ENCODE measurements around the gene PRSS27. TPM values are rescaled to one million over a fixed set of nuclear protein-coding genes. Genes with fewer than 3 reads are reported as not detected.

The PRSS27 gene
- under 0.01 and 0.96 TPM in 2 replicates for total RNA-seq

GRCh38 chr16:2720064-2720457 lies at the start of gene PRSS27:
Gene PRSS27 (minus strand): TSS chr16:2720224. CDS start chr16:2720160, 64 bp downstream.

DNA sequence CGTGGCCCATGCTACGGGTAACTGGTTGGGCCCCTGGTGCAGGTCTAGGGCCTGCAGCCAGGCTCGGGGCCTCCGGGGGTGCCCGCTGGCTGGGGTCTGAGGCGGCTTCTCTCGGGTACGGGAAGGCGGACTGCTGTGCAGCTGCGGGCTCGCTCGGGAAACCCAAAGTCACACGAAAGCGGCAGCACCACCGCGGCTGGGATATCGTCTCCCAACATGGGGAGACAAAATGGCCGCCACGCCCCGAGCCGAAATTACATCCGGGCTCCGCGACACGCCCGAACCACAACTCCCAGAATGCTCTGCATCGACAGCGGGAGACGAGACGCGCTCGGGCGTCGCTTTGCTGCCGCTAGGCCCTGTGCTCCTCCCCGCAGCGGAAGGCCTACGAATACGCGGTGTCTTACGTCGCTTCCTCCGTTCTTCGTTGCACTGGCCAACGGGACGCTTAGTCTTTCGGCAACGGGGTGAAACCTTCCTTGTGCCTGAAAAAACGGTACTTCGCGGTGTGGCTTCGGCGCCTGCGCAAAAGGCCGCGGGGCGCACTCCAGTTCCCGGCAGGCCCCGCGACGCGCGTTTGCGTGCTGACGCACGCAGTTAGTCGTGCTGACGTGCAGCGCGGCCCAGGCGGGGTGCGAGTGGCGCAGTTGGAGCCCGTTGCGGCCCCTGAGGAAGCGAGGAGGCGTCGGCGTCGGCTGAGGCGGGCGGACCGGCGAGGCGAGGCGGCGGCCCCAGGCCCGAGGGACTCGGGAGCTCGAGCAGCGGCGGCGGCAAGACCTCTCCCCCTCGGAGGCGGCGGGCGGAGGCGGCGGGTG lies 32.2 kb upstream of the PRSS27 start, which contains the start of gene SRRM2:
SRRM2 (plus strand) TSS at position 604 of the 815 bp plus-strand sequence. CDS start 3,727 bp downstream, outside the sequence.

DNA sequence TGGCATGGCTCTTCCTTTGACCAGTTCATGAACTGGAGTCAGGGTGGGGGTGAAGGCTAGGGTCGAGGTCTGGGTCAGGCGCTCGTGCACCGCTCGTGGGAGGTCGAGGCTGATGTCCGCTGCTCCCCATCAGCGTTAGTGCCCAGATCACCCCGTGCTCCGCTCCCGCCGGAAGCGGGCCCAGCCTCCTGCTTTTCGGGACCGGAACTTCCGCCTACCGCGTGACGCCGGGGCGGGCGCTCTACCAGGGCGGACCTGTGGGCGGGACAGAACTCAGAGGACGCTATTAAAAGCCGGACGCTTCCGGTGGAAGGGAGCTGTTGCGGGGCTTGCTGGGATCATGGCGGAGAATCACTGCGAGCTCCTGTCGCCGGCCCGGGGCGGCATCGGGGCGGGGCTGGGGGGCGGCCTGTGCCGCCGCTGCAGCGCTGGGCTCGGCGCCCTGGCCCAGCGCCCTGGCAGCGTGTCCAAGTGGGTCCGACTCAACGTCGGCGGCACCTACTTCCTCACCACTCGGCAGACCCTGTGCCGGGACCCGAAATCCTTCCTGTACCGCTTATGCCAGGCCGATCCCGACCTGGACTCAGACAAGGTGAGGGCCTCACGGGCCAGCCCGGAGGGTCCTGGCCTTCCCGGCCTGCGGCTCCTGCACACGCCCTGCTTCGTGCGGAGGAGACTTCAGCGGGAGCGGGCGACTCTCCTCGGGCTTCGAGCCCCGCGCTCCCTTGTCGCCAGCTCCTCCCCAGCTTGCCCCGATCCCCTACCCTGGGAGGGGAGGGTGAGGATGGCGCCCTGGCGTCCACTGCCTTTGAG lies 37.6 kb downstream of the PRSS27 start, which contains the start of gene KCTD5:
KCTD5 (plus strand) TSS at position 315 of the 813 bp plus-strand sequence; CDS start at position 341, 26 bp downstream.

Other genes starting within 250 kb of the PRSS27 start
- gene NTN3, start 248.9 kb downstream of the PRSS27 start, total RNA-seq, result 0.24 TPM in 1 of 2 replicates, not detected in the other
- 5.5 TPM in 2 replicates for gene TBC1D24, start 245.1 kb downstream of the PRSS27 start, total RNA-seq
- 6.3 and 8.5 TPM in 2 replicates for gene ATP6V0C, start 206.3 kb downstream of the PRSS27 start, total RNA-seq
- gene AMDHD2, start 199.9 kb downstream of the PRSS27 start, total RNA-seq, result 17.9 and 28.2 TPM in 2 replicates
- gene CEMP1, start 188.8 kb downstream of the PRSS27 start, total RNA-seq, result 1.3 TPM in 1 of 2 replicates, not detected in the other
- gene PDPK1, start 182.2 kb downstream of the PRSS27 start, total RNA-seq, result 22.2 and 24.1 TPM in 2 replicates
- 27.5 and 37.8 TPM in 2 replicates for gene KCTD5, start 37.7 kb downstream of the PRSS27 start, total RNA-seq
- gene SRRM2, start 32.4 kb upstream of the PRSS27 start, total RNA-seq, result 36.4 and 60.5 TPM in 2 replicates
- 382 and 420 TPM in 2 replicates for gene ELOB, start 57.1 kb upstream of the PRSS27 start, total RNA-seq
- gene PRSS33, start 67.3 kb upstream of the PRSS27 start, total RNA-seq, result not detected in 2 replicates
- not detected in 2 replicates for gene PRSS41, start 78.2 kb upstream of the PRSS27 start, total RNA-seq
- 5.8 and 8.7 TPM in 2 replicates for gene PRSS21, start 97.0 kb upstream of the PRSS27 start, total RNA-seq
- gene ZG16B, start 110.1 kb upstream of the PRSS27 start, total RNA-seq, result 0.64 and 1.4 TPM in 2 replicates
- 8.3 and 21.0 TPM in 2 replicates for gene PRSS22, start 137.9 kb upstream of the PRSS27 start, total RNA-seq
- 39.2 and 75.9 TPM in 2 replicates for gene FLYWCH2, start 163.0 kb upstream of the PRSS27 start, total RNA-seq
- 41.9 and 48.4 TPM in 2 replicates for gene FLYWCH1, start 191.7 kb upstream of the PRSS27 start, total RNA-seq
- gene KREMEN2, start 244.1 kb upstream of the PRSS27 start, total RNA-seq, result 3.2 and 30.1 TPM in 2 replicates
- gene PAQR4, start 249.1 kb upstream of the PRSS27 start, total RNA-seq, result 7.2 and 17.4 TPM in 2 replicates

All from tracheal epithelial cell (primary cell).